HG02938 (cell line): ENCODE data around the gene ITPKB.

ENCODE experiments used
- ATAC-seq: cut with Tn5 transposase; IDR thresholded peaks from one replicate; pipeline ENCODE4 v1.9.1; 2021; ENCODE audit warnings: mild to moderate bottlenecking, moderate library complexity; ENCODE audit not compliant: unreplicated experiment

The ITPKB gene

GRCh38 chr1:226708342-226708780 is 30.7 kb downstream of the ITPKB start:
- no peak for ATAC-seq

DNA sequence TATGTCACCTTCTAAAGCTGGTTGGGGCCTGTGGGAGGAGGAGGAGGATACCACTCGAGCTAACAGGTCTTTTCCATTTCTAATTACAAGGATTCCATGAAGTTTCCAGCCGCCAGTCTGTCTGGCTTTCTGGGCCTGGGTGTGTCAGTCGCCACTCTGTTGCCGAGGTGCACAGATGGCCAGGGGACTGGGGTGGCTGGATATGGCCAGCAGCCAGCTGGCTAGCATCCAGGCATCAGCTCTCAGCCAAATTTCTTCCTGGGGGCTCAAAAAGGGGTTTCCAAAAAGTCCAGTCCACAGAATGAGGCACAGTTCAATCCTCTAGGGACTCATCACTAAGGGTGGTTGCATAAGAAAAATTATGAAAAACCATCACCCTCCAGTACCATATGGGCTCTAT is 32.4 kb downstream of the ITPKB start:
- no peak for ATAC-seq

- ATAC-seq: no peak
These were observed 34.7 kb downstream of the ITPKB start for GRCh38 chr1:226704169-226704937.

- peak; percentile 71 for ATAC-seq
These were observed 35.9 kb downstream of the ITPKB start for GRCh38 chr1:226702957-226703831.

GRCh38 chr1:226702318-226702956 is 36.6 kb downstream of the ITPKB start:
- no peak for ATAC-seq

GRCh38 chr1:226700861-226701260 is 38.2 kb downstream of the ITPKB start:
- ATAC-seq: no peak

- no peak for ATAC-seq
These were observed 39.9 kb downstream of the ITPKB start for GRCh38 chr1:226699166-226699565.

GRCh38 chr1:226698659-226699058 is 40.4 kb downstream of the ITPKB start:
- ATAC-seq: no peak

- peak; percentile 22 for ATAC-seq
These were observed 41.0 kb downstream of the ITPKB start for GRCh38 chr1:226697929-226698544.

- ATAC-seq: peak; percentile 63
These were observed 41.7 kb downstream of the ITPKB start for GRCh38 chr1:226697151-226697928.

GRCh38 chr1:226696547-226696946 is 42.5 kb downstream of the ITPKB start:
- no peak for ATAC-seq

- no peak for ATAC-seq
These were observed 43.7 kb downstream of the ITPKB start for GRCh38 chr1:226695335-226695900.

DNA sequence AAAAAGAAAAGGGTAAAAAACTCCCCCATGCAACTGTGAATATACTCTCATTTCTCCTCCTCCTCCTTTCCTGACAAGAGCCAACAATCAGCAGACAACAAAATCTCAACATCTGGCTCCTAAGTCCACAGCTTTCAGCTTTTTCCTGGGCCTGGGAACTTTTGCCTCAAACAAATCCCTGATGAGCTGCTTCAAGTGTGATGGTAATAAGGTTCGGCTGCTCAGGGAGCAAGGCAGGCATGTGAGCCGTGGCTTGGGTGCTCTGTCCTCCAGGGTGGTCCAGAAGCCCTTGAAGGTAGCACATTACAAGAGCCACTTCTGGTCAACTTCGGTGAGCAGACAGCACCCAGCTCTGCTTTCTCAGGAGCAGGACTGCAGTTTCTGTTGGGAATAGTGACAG is 46.3 kb downstream of the ITPKB start:
- ATAC-seq: no peak

DNA sequence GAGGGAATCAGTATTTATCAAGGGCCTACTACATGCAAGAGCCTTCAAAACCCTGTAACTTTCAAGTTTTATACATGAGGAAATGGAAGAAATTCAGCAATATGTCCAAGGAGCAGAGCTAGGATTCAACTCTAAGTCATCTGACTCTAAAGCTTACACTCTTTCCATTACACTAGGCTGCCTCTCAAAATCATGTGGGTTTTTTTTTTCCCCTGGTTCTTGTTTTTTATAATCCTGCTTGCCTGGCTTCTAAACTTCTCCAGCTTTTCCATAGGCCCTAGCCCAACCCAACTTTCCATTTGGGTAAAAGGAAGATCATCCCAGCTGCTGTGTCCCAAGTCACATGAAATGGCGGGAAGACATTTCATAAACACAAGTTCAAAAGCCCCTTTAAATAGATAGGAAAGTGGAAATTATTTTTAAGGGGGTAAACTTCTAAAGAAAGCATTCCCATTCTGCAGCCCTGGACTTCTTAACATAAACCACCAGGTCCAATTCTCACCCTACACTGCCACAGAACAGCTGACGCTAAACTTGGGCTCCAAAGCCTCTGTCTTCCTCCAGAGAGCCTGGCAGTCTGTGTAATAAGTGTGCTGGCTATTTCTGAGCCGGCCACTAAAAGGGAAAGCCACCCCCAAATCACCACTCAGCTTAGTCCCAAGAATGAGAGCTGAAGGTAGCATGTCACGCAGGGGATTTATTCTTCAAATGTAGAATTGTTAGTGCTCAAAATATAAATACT is 46.9 kb downstream of the ITPKB start:
- no peak for ATAC-seq

DNA sequence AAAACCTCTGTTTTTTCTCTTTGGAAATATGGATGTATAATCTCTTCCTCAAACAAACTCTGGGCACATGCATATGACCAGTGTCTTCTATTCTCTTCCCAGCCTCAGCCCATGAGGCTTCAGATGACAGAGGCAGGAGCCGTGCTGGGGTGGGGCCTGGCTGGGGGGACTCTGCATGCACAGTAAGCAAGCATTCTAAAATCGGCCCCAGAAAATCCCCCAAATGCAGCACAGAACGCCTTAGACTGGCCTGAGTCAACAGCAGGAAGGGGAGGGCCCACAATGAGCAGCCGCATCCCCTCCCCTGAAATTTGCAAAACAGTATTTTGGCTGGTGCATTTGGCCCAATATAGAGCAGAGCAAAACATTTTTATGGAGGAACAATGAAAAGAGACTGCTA is 47.8 kb downstream of the ITPKB start:
- ATAC-seq: no peak

DNA sequence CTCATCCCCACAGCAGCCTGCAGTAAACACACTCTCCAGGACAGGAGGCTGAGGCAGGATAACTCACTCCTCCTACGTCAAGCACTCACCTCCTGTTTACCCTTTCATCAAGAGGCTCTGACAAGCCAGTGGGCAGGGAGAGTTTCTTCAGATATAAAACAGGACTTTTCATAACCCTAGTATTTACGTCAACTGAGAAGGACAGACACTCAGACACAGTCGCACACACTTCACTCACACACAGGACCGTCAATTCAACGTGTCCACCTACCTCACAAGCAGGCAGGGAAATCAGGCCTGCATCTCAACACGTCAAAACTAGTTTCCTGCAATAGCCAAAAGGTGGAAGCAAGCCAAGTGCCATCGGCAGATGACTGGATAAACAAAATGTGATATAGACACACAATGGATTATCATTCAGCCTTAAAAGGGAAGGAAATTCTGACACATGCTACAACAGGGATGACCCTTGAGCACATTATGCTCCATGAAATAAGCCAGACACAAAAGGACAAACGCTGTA is 48.6 kb downstream of the ITPKB start:
- ATAC-seq: no peak

- ATAC-seq: no peak
These were observed 50.3 kb downstream of the ITPKB start for GRCh38 chr1:226688808-226689207.

DNA sequence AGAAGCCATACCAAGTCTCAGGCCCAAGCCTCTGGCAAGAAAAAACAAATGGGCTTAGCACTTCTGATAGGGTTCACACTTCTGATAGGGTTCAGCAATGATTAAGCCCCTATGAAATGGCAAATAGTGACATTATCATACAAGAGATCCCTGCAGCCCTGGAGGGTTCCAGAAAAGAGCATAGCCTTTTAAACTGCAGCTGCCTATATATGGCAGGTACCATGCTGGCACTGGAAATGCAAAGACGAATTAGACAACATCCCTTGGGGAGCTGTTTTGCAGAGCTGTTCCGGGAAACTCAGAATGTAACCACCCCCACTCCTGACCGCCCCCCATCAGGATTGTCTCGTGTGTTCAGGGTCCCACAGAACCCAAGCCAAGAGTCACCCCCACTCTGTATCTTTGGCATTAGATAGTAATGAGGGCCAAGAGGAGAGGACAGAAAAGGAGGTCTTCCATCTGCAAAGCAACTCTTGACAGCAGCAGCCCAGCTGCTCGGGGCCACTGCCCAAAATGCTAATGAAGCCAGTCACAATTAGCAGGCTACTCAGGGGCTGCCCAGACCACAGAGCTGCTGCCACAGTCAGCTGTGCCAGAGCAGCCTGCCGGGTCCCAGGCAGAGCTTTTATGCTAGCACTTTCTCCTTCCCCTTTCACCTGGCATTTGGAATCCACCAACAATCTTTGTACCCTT is 50.9 kb downstream of the ITPKB start:
- no peak for ATAC-seq
